Measurements from ENCODE around the gene LUC7L2. TPM values are rescaled to one million over a fixed set of nuclear protein-coding genes. Genes with fewer than 3 reads are reported as not detected.

The LUC7L2 gene
- total and polyA plus RNA-seq, 4 donors, result 16.2 to 38.9 (median 22.9) TPM

DNA sequence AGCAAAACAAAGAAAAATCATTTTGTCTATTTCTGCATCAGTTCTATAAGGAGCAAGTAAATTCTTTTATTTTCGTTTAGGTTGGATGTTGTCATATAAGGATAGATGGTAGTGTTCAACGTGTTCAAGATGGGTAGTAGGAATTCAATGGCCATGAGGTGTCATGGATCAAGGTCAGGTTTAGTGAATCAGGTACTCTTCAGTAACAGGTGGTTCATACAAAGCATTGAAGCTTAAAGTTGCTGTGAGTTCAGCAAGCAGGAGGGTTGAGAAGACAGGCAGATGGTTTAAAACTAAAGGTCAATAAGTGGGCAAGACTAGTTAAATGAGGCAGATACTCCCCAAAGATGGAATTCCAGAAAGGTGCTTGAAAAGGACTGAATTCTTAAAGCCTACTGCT lies 5.6 kb downstream of the LUC7L2 start:
- DNase-seq (ENCODE audit: low spot score), result no peak
- TF ChIP-seq NR2F2 (IDR thresholded peaks at IDR 0.05), result no peak
- TF ChIP-seq RXRA (IDR thresholded peaks at IDR 0.05), result no peak
- TF ChIP-seq HNF4G (IDR thresholded peaks at IDR 0.05), result no peak
- TF ChIP-seq FOXA2 (IDR thresholded peaks at IDR 0.05), result no peak
- TF ChIP-seq GABPA (IDR thresholded peaks at IDR 0.05 in 1 of 2, conservative IDR thresholded peaks at IDR 0.05 in 1 of 2), result no peak
- TF ChIP-seq, protein P1, sequence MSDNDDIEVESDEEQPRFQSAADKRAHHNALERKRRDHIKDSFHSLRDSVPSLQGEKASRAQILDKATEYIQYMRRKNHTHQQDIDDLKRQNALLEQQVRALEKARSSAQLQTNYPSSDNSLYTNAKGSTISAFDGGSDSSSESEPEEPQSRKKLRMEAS (IDR thresholded peaks at IDR 0.05), result no peak
- TF ChIP-seq, protein P2, sequence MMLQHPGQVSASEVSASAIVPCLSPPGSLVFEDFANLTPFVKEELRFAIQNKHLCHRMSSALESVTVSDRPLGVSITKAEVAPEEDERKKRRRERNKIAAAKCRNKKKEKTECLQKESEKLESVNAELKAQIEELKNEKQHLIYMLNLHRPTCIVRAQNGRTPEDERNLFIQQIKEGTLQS (IDR thresholded peaks at IDR 0.05), result no peak
- no peak for TF ChIP-seq FOXA1 (IDR thresholded peaks at IDR 0.05)
- no peak for TF ChIP-seq TAF1 (conservative IDR thresholded peaks at IDR 0.05)
- TF ChIP-seq HNF4A (conservative IDR thresholded peaks at IDR 0.05), result no peak
- no peak for TF ChIP-seq RAD21 (IDR thresholded peaks at IDR 0.05)
- TF ChIP-seq, protein P3, sequence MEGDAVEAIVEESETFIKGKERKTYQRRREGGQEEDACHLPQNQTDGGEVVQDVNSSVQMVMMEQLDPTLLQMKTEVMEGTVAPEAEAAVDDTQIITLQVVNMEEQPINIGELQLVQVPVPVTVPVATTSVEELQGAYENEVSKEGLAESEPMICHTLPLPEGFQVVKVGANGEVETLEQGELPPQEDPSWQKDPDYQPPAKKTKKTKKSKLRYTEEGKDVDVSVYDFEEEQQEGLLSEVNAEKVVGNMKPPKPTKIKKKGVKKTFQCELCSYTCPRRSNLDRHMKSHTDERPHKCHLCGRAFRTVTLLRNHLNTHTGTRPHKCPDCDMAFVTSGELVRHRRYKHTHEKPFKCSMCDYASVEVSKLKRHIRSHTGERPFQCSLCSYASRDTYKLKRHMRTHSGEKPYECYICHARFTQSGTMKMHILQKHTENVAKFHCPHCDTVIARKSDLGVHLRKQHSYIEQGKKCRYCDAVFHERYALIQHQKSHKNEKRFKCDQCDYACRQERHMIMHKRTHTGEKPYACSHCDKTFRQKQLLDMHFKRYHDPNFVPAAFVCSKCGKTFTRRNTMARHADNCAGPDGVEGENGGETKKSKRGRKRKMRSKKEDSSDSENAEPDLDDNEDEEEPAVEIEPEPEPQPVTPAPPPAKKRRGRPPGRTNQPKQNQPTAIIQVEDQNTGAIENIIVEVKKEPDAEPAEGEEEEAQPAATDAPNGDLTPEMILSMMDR (IDR thresholded peaks at IDR 0.05; ENCODE audit: low read depth, low read length, missing input control), result no peak
- TF ChIP-seq, protein P4, sequence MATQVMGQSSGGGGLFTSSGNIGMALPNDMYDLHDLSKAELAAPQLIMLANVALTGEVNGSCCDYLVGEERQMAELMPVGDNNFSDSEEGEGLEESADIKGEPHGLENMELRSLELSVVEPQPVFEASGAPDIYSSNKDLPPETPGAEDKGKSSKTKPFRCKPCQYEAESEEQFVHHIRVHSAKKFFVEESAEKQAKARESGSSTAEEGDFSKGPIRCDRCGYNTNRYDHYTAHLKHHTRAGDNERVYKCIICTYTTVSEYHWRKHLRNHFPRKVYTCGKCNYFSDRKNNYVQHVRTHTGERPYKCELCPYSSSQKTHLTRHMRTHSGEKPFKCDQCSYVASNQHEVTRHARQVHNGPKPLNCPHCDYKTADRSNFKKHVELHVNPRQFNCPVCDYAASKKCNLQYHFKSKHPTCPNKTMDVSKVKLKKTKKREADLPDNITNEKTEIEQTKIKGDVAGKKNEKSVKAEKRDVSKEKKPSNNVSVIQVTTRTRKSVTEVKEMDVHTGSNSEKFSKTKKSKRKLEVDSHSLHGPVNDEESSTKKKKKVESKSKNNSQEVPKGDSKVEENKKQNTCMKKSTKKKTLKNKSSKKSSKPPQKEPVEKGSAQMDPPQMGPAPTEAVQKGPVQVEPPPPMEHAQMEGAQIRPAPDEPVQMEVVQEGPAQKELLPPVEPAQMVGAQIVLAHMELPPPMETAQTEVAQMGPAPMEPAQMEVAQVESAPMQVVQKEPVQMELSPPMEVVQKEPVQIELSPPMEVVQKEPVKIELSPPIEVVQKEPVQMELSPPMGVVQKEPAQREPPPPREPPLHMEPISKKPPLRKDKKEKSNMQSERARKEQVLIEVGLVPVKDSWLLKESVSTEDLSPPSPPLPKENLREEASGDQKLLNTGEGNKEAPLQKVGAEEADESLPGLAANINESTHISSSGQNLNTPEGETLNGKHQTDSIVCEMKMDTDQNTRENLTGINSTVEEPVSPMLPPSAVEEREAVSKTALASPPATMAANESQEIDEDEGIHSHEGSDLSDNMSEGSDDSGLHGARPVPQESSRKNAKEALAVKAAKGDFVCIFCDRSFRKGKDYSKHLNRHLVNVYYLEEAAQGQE (IDR thresholded peaks at IDR 0.05), result no peak
- Histone ChIP-seq H3K9ac (ENCODE audit: low read depth in 1 of 2, low read length in 2 of 2) (no peak overlapping the region), H3K36me3 (ENCODE audit: control insufficient read depth in 4 of 4, insufficient read depth in 3 of 4, low read depth in 1 of 4, low read length in 3 of 4) (peaks cover 1 to 11% (median 7%) of the 10 kb centered on the region in 4 donors), H3K4me1 (ENCODE audit: control insufficient read depth in 4 of 4, insufficient read depth in 4 of 4, low read length in 3 of 4) (peaks cover 5 to 25% (median 19%) of the 10 kb centered on the region in 4 donors), H3K4me3 (ENCODE audit: low read depth in 1 of 3, low read length in 3 of 3) (no peak overlapping the region), H3K27me3 (ENCODE audit: control insufficient read depth in 4 of 4, insufficient read depth in 4 of 4, low read length in 3 of 4) (no peaks in the 10 kb centered on the region), H3K27ac (ENCODE audit: low read depth in 1 of 2, low read length in 2 of 2) (no peak overlapping the region), H3K9me3 (ENCODE audit: control insufficient read depth in 4 of 4, low read length in 3 of 4) (no peaks in the 10 kb centered on the region)
- WGBS, result 90% methylated on average over 2 of the region's 2 CpGs

DNA sequence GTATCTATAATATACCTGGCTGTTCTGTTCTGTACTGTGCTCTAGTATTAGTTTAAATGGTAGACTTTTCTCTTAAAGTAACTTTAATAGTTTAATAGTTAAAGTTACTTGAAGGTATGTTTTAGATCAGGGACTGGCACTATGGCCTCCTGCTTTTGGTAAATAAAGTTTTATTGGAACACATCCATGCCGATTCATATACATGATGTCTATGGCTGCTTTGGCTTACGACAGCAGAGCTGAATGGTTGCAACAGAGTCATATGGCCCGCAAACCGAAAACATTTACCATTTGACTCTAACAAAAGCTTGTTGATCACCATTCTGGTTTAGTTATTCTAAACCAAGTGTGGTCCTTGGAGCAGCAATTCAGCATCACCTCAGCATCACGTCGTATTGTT lies 6.7 kb downstream of the LUC7L2 start:
- Histone ChIP-seq H3K27me3 (ENCODE audit: control insufficient read depth in 4 of 4, insufficient read depth in 4 of 4, low read length in 3 of 4) (no peaks in the 10 kb centered on the region), H3K4me1 (ENCODE audit: control insufficient read depth in 4 of 4, insufficient read depth in 4 of 4, low read length in 3 of 4) (peaks cover 8 to 24% (median 14%) of the 10 kb centered on the region in 4 donors), H3K27ac (ENCODE audit: low read depth in 1 of 2, low read length in 2 of 2) (no peak overlapping the region), H3K9me3 (ENCODE audit: control insufficient read depth in 4 of 4, low read length in 3 of 4) (no peaks in the 10 kb centered on the region), H3K4me3 (ENCODE audit: low read depth in 1 of 3, low read length in 3 of 3) (no peak overlapping the region), H3K9ac (ENCODE audit: low read depth in 1 of 2, low read length in 2 of 2) (no peak overlapping the region), H3K36me3 (ENCODE audit: control insufficient read depth in 4 of 4, insufficient read depth in 3 of 4, low read depth in 1 of 4, low read length in 3 of 4) (peaks cover 1 to 11% (median 7%) of the 10 kb centered on the region in 4 donors)
- DNase-seq (ENCODE audit: low spot score), result no peak
- WGBS, result 99% methylated on average over 6 of the region's 6 CpGs
- TF ChIP-seq GABPA (IDR thresholded peaks at IDR 0.05 in 1 of 2, conservative IDR thresholded peaks at IDR 0.05 in 1 of 2) (no peak), JUND (IDR thresholded peaks at IDR 0.05) (no peak), HNF4A (conservative IDR thresholded peaks at IDR 0.05) (no peak)
- TF ChIP-seq, protein P4 (IDR thresholded peaks at IDR 0.05), result no peak

Measured in liver (tissue), 9 donors.